CD4-positive, alpha-beta T cell treated with Interleukin-17A for 4 hours (primary cell): ENCODE results near the gene UMOD.
"Not testable (repeated sequence)": the region's sequence is repeated elsewhere in the genome, so short reads cannot be mapped to it uniquely, and the experiment has no call there.

Experiments used
- DNase-seq: peaks from one replicate; pipeline ENCODE4 v3.0.0-alpha.2; 2020; ENCODE audit warnings: mixed read lengths

The UMOD gene

GRCh38 chr16:20320592-20320991 is 31.9 kb downstream of the UMOD start:
- no peak for DNase-seq

GRCh38 chr16:20320178-20320577 is 32.3 kb downstream of the UMOD start:
- no peak for DNase-seq

GRCh38 chr16:20319406-20319805 is 33.1 kb downstream of the UMOD start:
- no peak for DNase-seq

GRCh38 chr16:20318437-20318836 is 34.1 kb downstream of the UMOD start:
- DNase-seq: no peak

GRCh38 chr16:20318006-20318405 is 34.5 kb downstream of the UMOD start:
- DNase-seq: no peak

- no peak for DNase-seq
Measured at GRCh38 chr16:20317117-20317516, 35.4 kb downstream of the UMOD start.

- no peak for DNase-seq
Measured at GRCh38 chr16:20316715-20317114, 35.8 kb downstream of the UMOD start.

GRCh38 chr16:20315764-20316163 is 36.8 kb downstream of the UMOD start:
- no peak for DNase-seq

GRCh38 chr16:20314575-20314974 is 37.9 kb downstream of the UMOD start:
- DNase-seq: no peak

- no peak for DNase-seq
Measured at GRCh38 chr16:20313741-20314140, 38.8 kb downstream of the UMOD start.

GRCh38 chr16:20312536-20313095 is 39.9 kb downstream of the UMOD start:
- not testable (repeated sequence) for DNase-seq

- no peak for DNase-seq
Measured at GRCh38 chr16:20311548-20311947, 41.0 kb downstream of the UMOD start.

GRCh38 chr16:20310421-20311395 is 41.8 kb downstream of the UMOD start:
- no peak for DNase-seq

GRCh38 chr16:20309786-20310185 is 42.7 kb downstream of the UMOD start:
- no peak for DNase-seq

- DNase-seq: no peak
Measured at GRCh38 chr16:20308801-20309590, 43.5 kb downstream of the UMOD start.

GRCh38 chr16:20308266-20308665 is 44.2 kb downstream of the UMOD start:
- DNase-seq: no peak

- DNase-seq: no peak
Measured at GRCh38 chr16:20307791-20308190, 44.7 kb downstream of the UMOD start.

- no peak for DNase-seq
Measured at GRCh38 chr16:20307240-20307671, 45.3 kb downstream of the UMOD start.

GRCh38 chr16:20306401-20306800 is 46.1 kb downstream of the UMOD start:
- no peak for DNase-seq

GRCh38 chr16:20303012-20303411 is 49.5 kb downstream of the UMOD start:
- no peak for DNase-seq

GRCh38 chr16:20302389-20302788 is 50.1 kb downstream of the UMOD start:
- no peak for DNase-seq

GRCh38 chr16:20301840-20302239 is 50.7 kb downstream of the UMOD start:
- no peak for DNase-seq

GRCh38 chr16:20300312-20301097 is 52.0 kb downstream of the UMOD start:
- DNase-seq: peak; percentile 3
